Measurements from ENCODE around the gene PANK4.

PANK4 gene

GRCh38 chr1:2476061-2476999 is 50.1 kb downstream of the PANK4 start, which contains the start of gene PLCH2:
TSS of gene PLCH2 (plus strand) at chr1:2476289. CDS start at chr1:2476589, 300 bp downstream.
- no peak for DNase-seq
- TF ChIP-seq GATA1 (IDR thresholded peaks at IDR 0.05; ENCODE audit: low read depth, low read length): no peak
- TF ChIP-seq POLR2A (IDR thresholded peaks at IDR 0.05; ENCODE audit: low read length): no peak

DNA sequence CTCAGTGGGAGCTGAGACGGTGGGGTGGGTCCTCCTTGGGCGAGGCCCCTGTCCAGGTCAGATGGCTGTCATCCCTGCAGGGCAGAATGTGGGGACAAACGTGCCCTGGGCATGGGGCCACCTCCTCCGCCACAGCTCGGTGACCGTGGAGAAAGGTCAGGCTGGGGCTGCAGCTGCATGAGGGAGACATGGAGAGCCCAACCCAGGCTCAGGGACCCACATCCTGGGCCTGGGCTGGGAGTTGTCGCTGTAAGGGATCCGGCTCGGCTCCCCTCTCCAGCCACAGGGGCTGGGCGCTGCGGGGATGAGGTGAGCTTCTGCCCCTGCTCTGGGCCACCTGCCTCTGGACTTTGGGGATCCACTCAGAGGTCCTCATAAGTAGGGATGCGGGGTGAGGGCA is 50.8 kb downstream of the PANK4 start:
- TF ChIP-seq GATA1 (IDR thresholded peaks at IDR 0.05; ENCODE audit: low read depth, low read length): no peak
- no peak for TF ChIP-seq POLR2A (IDR thresholded peaks at IDR 0.05; ENCODE audit: low read length)
- DNase-seq: no peak

GRCh38 chr1:2474933-2475371 is 51.4 kb downstream of the PANK4 start:
- no peak for DNase-seq
- TF ChIP-seq POLR2A (IDR thresholded peaks at IDR 0.05; ENCODE audit: low read length) (no peak), GATA1 (IDR thresholded peaks at IDR 0.05; ENCODE audit: low read depth, low read length) (no peak)

DNA sequence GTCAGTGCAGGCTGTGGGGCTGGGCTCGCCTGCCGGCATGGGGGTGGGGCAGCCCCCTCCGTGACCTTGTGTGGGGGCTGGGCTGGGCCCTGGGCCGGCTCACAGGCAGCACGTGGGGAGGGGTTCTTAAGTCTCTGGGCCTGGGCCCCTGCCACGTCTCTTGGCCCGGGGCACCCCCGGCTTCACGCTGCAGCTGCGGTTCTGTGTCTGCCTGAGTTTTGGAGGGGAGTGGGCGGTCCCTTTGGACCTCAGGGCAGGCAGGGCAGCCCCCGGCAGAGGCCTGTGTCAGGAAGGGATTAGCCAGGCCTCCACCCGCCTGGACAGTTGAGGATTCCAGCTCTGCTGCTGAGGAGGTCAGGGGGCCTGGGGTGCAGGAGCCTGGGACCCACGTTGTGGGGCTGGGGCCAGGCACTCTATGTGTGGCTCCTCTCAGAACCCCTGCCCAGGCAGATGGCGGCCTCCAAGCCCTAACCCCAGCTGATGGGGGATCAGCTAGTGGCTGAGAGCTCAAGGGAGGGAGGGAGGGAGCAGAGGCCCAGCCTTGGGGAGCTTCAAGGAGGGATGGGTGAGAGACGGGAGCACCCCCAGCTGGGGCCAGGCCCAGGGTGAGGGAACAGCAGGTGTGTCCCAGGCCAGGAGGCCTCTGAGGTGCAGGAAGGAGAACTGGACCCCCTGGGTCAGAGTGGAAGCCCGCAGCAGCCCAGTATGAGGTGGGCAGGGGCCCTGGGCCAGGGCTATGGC is 52.1 kb downstream of the PANK4 start:
- no peak for DNase-seq
- TF ChIP-seq GATA1 (IDR thresholded peaks at IDR 0.05; ENCODE audit: low read depth, low read length) (no peak), POLR2A (IDR thresholded peaks at IDR 0.05; ENCODE audit: low read length) (no peak)

DNA sequence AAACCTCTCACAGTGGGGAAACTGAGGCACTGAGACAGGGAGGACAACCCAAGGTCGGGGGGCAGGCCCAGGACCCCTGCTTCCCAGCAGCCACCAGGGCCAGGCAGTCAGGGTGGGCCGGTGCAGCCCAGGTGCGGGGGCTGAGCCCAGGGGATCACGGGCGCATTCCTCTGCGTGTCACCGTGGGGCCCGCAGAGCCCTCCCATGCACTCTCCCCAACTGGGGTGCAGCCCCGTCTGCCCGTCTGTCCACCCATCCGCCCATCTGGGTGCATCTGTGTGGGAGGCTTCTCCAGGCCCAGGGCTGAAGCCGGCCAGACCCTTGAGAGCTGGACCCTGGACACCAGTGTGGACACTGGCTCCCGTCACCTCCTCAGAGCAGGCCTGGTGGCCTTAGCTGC is 53.2 kb downstream of the PANK4 start:
- TF ChIP-seq POLR2A (IDR thresholded peaks at IDR 0.05; ENCODE audit: low read length) (no peak), GATA1 (IDR thresholded peaks at IDR 0.05; ENCODE audit: low read depth, low read length) (no peak)
- DNase-seq: no peak

DNA sequence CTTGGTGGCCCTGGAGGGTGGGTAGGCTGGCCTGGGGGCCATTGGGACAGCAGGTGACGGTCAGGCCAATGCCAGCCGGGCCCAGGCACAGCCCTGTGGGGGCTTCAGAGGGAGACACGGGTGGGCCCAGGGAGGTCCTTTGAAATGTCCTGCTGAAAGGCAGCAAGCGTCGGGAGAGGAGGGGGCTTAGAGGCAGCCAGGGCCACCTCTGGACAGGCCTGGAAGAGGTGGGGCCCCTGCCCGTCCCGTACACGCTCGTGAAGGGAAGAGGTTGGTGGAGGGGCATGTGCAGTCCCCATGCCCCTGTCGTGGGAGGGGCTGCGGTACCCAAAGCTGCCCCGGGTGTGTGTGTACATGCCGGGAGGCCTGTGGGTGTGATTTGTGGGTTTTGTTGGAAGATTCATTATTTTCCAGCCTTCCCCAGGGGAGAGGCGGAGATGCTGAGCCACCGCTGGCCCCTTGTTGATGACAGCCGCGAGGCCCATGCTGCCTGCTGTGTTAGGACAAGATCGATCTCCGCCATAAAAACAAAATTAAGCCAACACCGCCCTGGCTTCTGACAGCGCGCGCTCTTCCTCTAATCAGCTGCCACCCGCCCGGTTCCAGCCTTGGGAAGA is 53.7 kb downstream of the PANK4 start:
- TF ChIP-seq GATA1 (IDR thresholded peaks at IDR 0.05; ENCODE audit: low read depth, low read length) (no peak), POLR2A (IDR thresholded peaks at IDR 0.05; ENCODE audit: low read length) (no peak)
- no peak for DNase-seq

DNA sequence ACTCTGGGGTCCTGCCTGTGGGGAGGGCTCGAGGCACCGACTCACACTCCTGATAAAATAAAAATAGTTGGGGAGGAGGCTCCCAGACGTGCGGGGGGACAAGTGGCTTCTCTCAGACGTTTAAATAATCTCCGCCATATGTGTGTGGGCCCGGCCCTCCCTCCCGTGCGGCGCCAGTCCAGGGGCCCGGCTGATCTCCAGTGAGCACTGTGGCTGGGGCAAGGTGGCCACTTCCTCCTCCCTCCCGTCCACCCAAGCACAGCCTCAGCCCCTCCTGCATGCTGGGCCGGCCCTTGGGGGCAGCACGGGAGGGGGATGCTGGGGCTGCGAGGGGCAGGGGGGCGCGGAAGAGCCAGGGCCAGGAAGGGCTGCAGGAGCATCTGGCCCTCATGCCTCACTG is 54.3 kb downstream of the PANK4 start:
- TF ChIP-seq GATA1 (IDR thresholded peaks at IDR 0.05; ENCODE audit: low read depth, low read length): no peak
- DNase-seq: no peak

- no peak for DNase-seq
- no peak for TF ChIP-seq POLR2A (IDR thresholded peaks at IDR 0.05; ENCODE audit: low read length)
- no peak for TF ChIP-seq GATA1 (IDR thresholded peaks at IDR 0.05; ENCODE audit: low read depth, low read length)
These were observed 54.8 kb downstream of the PANK4 start for GRCh38 chr1:2471587-2472001.

- no peak for TF ChIP-seq GATA1 (IDR thresholded peaks at IDR 0.05; ENCODE audit: low read depth, low read length)
- TF ChIP-seq POLR2A (IDR thresholded peaks at IDR 0.05; ENCODE audit: low read length): no peak
- no peak for DNase-seq
These were observed 55.3 kb downstream of the PANK4 start for GRCh38 chr1:2471159-2471471.

- TF ChIP-seq GATA1 (IDR thresholded peaks at IDR 0.05; ENCODE audit: low read depth, low read length) (no peak), POLR2A (IDR thresholded peaks at IDR 0.05; ENCODE audit: low read length) (no peak)
- DNase-seq: no peak
These were observed 55.9 kb downstream of the PANK4 start for GRCh38 chr1:2470290-2471158.

- TF ChIP-seq POLR2A (IDR thresholded peaks at IDR 0.05; ENCODE audit: low read length): no peak
- no peak for TF ChIP-seq GATA1 (IDR thresholded peaks at IDR 0.05; ENCODE audit: low read depth, low read length)
- no peak for DNase-seq
These were observed 57.1 kb downstream of the PANK4 start for GRCh38 chr1:2469103-2469940.

DNA sequence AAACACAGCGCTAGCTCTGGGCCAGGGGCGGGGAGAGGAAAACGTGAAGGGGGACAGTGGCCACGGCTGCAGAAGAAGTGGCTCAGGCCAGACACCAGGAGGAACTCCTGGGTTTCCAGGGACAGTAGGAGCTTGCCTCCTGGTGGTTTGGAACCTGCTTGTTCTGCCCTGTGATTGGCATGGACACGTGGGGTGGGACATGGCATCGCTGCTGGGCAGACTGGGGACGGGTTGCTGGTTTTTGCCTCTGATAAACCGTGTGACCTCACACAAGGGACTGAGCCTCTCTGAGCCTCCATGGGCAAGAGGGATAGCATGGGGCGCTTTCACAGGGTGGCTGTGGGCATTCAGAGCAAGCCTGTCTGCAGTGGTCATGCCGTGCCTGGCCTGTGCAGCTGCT is 57.9 kb downstream of the PANK4 start:
- DNase-seq: no peak
- TF ChIP-seq POLR2A (IDR thresholded peaks at IDR 0.05; ENCODE audit: low read length) (no peak), GATA1 (IDR thresholded peaks at IDR 0.05; ENCODE audit: low read depth, low read length) (no peak)

Data from erythroblast (primary cell).